H1 (cell line): ENCODE results near the gene POLR3K. TPM values are rescaled to one million over a fixed set of nuclear protein-coding genes. Genes with fewer than 3 reads are reported as not detected.

Experiments
- BACH1 ChIP-seq: IDR thresholded peaks from 2 replicates; pipeline ENCODE4 v1.6.1; 2012; ENCODE audit warnings: low read length, improper control_type of control experiment
- JUN ChIP-seq: IDR thresholded peaks from 2 replicates; pipeline ENCODE4 v1.6.1; 2011; ENCODE audit warnings: low read depth, mild to moderate bottlenecking, improper control_type of control experiment, low read length
- KDM4A ChIP-seq: IDR thresholded peaks from one replicate; pipeline ENCODE4 v1.7.1; 2012; ENCODE audit warnings: low read depth, mild to moderate bottlenecking, moderate library complexity, low read length, inconsistent platforms; ENCODE audit not compliant: severe bottlenecking
- polyA plus RNA-seq, 7 experiments: library from polyadenylated mRNA; depleted of rRNA in 3 of 7; stranded (reverse) in 5 of 7; unstranded in 2 of 7; fragments of >200 nt in 5 of 7; fragments of 200-250 nt in 2 of 7; gene quantifications; 1 replicate in 5 of 7; 2 replicates in 1 of 7; 4 replicates in 1 of 7; pipeline versions ENCODE4 v1.2.1 to v1.2.3, GENCODE V29; 2011 to 2013; ENCODE audit warnings: missing spikeins in 2 of 7, mixed read lengths in 2 of 7
- total RNA-seq: library from RNA; stranded (reverse); fragmentation: NEBNext Ultra II Directional; extraction: Animal tissue kit (Norgen Biotek cat#: 25700); gene quantifications from 2 replicates; pipeline ENCODE4 v1.2.1, GENCODE V29; 2021
- TF ChIP-seq, protein P1 (sequence below): IDR thresholded peaks from 2 replicates; pipeline ENCODE4 v1.6.1; 2012; ENCODE audit warnings: low read length, inconsistent platforms

POLR3K gene
- total and polyA plus RNA-seq, 2 of the 8 experiments (the other 6 are each of a cell fraction or from before 2014, with no cell fraction given), result 45.4 to 80.5 TPM

DNA sequence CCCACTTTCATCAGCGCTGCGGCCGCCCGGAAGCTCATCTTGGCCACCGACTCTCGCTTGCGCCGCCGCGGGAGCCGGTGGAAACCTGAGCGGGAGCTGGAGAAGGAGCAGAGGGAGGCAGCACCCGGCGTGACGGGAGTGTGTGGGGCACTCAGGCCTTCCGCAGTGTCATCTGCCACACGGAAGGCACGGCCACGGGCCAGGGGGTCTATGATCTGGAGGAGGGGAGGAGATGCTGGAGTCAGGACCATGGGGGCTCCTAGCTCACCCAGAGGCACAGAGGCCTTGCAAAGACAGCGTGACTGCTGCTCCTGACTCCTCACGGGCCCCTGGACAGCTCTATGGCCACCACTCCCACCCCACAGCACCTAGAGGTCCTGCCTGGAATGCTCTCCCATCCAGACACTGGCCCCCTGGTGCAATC lies 9.6 kb upstream of the POLR3K start (continued):
- TF ChIP-seq, protein P1, sequence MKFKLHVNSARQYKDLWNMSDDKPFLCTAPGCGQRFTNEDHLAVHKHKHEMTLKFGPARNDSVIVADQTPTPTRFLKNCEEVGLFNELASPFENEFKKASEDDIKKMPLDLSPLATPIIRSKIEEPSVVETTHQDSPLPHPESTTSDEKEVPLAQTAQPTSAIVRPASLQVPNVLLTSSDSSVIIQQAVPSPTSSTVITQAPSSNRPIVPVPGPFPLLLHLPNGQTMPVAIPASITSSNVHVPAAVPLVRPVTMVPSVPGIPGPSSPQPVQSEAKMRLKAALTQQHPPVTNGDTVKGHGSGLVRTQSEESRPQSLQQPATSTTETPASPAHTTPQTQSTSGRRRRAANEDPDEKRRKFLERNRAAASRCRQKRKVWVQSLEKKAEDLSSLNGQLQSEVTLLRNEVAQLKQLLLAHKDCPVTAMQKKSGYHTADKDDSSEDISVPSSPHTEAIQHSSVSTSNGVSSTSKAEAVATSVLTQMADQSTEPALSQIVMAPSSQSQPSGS, result no peak
- no peak for TF ChIP-seq KDM4A
- TF ChIP-seq JUN, result no peak
- TF ChIP-seq BACH1, result no peak
